Neural progenitor cell (in vitro differentiated cells): ENCODE results near the gene C11orf58. TPM values are rescaled to one million over a fixed set of nuclear protein-coding genes. Genes with fewer than 3 reads are reported as not detected.

Experiments used
- DNase-seq: peaks from one replicate; pipeline ENCODE4 v3.0.0-alpha.2; 2016; ENCODE audit warnings: low spot score
- H2AFZ ChIP-seq: fragments of 200-600 bp; sonication (generic); replicated peaks from 2 replicates; pipeline ENCODE4 v1.6.1; 2016; ENCODE audit warnings: antibody characterized with exemption
- H3F3A ChIP-seq: fragments of 200-600 bp; sonication (generic); 2 replicates; pipeline ENCODE4 v1.6.1; 2016; ENCODE audit warnings: antibody characterized with exemption, low read depth
- H3K27ac ChIP-seq: fragments of 200-600 bp; sonication (generic); 2 replicates; pipeline ENCODE4 v1.5.1; 2016; ENCODE audit warnings: mild to moderate bottlenecking
- H3K27me3 ChIP-seq: fragments of 200-600 bp; sonication (generic); 2 replicates; pipeline ENCODE4 v1.6.1; 2016; ENCODE audit warnings: mild to moderate bottlenecking, moderate library complexity
- H3K36me3 ChIP-seq: fragments of 200-600 bp; sonication (generic); 2 replicates; pipeline ENCODE4 v1.5.1; 2016
- H3K4me1 ChIP-seq: fragments of 200-600 bp; sonication (generic); 2 replicates; pipeline ENCODE4 v1.6.1; 2016; ENCODE audit warnings: mixed run types
- H3K4me2 ChIP-seq: fragments of 200-600 bp; sonication (generic); 2 replicates; pipeline ENCODE4 v1.6.1; 2016
- H3K4me3 ChIP-seq: fragments of 200-600 bp; sonication (generic); 2 replicates; pipeline ENCODE4 v1.5.1; 2016
- H3K79me2 ChIP-seq: fragments of 200-600 bp; sonication (generic); 2 replicates; pipeline ENCODE4 v1.6.1; 2016; ENCODE audit warnings: low read depth
- H3K9ac ChIP-seq: fragments of 200-600 bp; sonication (generic); 2 replicates; pipeline ENCODE4 v1.6.1; 2016
- H3K9me3 ChIP-seq: fragments of 200-600 bp; sonication (generic); 2 replicates; pipeline ENCODE4 v1.5.1; 2016; ENCODE audit warnings: low read depth
- H4K20me1 ChIP-seq: fragments of 200-600 bp; sonication (generic); 2 replicates; pipeline ENCODE4 v1.6.1; 2016; ENCODE audit warnings: low read depth
- H3K27ac Mint-ChIP-seq: 3 replicates; pipeline ENCODE4 v1.8.0; 2021; ENCODE audit warnings: mixed read lengths
- H3K27me3 Mint-ChIP-seq: 2 replicates; pipeline ENCODE4 v1.8.0; 2022; ENCODE audit warnings: low read depth, mild to moderate bottlenecking, inconsistent platforms, moderate library complexity, mixed read lengths; ENCODE audit not compliant: insufficient read depth
- H3K36me3 Mint-ChIP-seq: 3 replicates; pipeline ENCODE4 v1.8.0; 2021; ENCODE audit warnings: mixed read lengths
- H3K4me1 Mint-ChIP-seq: 3 replicates; pipeline ENCODE4 v1.8.0; 2021; ENCODE audit warnings: mixed read lengths
- H3K4me3 Mint-ChIP-seq: 3 replicates; pipeline ENCODE4 v1.8.0; 2021; ENCODE audit warnings: mild to moderate bottlenecking, moderate library complexity, mixed read lengths
- H3K9me3 Mint-ChIP-seq: 3 replicates; pipeline ENCODE4 v1.8.0; 2020; ENCODE audit warnings: mixed read lengths
- CTCF ChIP-seq: fragments of 200-600 bp; sonication (generic); IDR thresholded peaks from 2 replicates; pipeline ENCODE4 v1.5.1; 2017; ENCODE audit warnings: antibody characterized with exemption, mild to moderate bottlenecking
- EZH2 ChIP-seq: fragments of 200-600 bp; sonication (generic); IDR thresholded peaks from 2 replicates; pipeline ENCODE4 v1.6.1; 2017; ENCODE audit warnings: antibody characterized with exemption, mild to moderate bottlenecking, moderate library complexity
- EZH2phosphoT487 ChIP-seq: fragments of 200-600 bp; sonication (generic); IDR thresholded peaks from 2 replicates; pipeline ENCODE4 v1.6.1; 2017; ENCODE audit warnings: antibody characterized with exemption
- total RNA-seq: library from RNA; depleted of rRNA; stranded (reverse); fragments of >200 nt; gene quantifications from 2 replicates; pipeline ENCODE4 v1.2.3, GENCODE V29; 2015; ENCODE audit warnings: low replicate concordance

The C11orf58 gene
- total RNA-seq, 1 donor from 2014 or later: 320 TPM

GRCh38 chr11:16776711-16777612 lies 38.5 kb downstream of the C11orf58 start:
- H3K9ac ChIP-seq: no peak overlapping the region
- H3K4me3 ChIP-seq: no peak overlapping the region
- no peak overlapping the region for H3K27ac ChIP-seq
- H3K27me3 ChIP-seq: no peaks in the 10 kb centered on the region
- no peaks in the 10 kb centered on the region for H3K79me2 ChIP-seq
- no peaks in the 10 kb centered on the region for H3K9me3 ChIP-seq
- Mint-ChIP-seq H3K4me3 (no peak overlapping the region), H3K27ac (peak overlapping the region; percentile 78), H3K36me3 (peaks cover 15% of the 10 kb centered on the region), H3K27me3 (peaks cover 8% of the 10 kb centered on the region), H3K4me1 (peaks cover 44% of the 10 kb centered on the region), H3K9me3 (no peaks in the 10 kb centered on the region)
- H3F3A ChIP-seq: no peaks in the 10 kb centered on the region
- H3K4me1 ChIP-seq: peaks cover 20% of the 10 kb centered on the region
- no peak for TF ChIP-seq CTCF
- no peak for TF ChIP-seq EZH2phosphoT487
- TF ChIP-seq EZH2: no peak
- no peaks in the 10 kb centered on the region for H4K20me1 ChIP-seq
- no peak overlapping the region for H3K4me2 ChIP-seq
- no peak overlapping the region for H2AFZ ChIP-seq
- H3K36me3 ChIP-seq: no peaks in the 10 kb centered on the region
- no peak for DNase-seq

DNA sequence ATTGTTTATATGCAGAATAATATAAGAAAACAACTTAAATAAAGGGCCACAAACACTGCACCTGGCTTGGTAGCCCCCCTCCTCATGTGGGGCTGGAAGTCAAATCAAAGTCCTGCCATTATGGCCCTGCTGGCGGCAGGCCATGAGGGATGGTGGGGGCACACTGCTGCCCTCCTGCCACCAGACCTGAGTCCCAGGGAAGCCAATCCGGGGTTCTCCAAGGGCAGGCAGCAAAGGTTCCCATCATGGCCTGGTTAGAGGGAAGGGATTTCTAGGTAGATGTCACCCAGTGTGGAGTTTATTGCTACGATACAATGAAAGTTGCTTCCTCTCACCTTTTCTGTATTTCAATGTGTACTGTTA lies 39.1 kb downstream of the C11orf58 start:
- H3K27ac Mint-ChIP-seq: no peak overlapping the region
- TF ChIP-seq CTCF (no peak), EZH2 (no peak), EZH2phosphoT487 (no peak)
- H3K27me3 Mint-ChIP-seq: peaks cover 11% of the 10 kb centered on the region

GRCh38 chr11:16778286-16778685 lies 39.8 kb downstream of the C11orf58 start:
- Mint-ChIP-seq H3K9me3 (no peaks in the 10 kb centered on the region), H3K4me3 (no peak overlapping the region), H3K27ac (no peak overlapping the region), H3K27me3 (peaks cover 11% of the 10 kb centered on the region), H3K36me3 (peaks cover 19% of the 10 kb centered on the region), H3K4me1 (peaks cover 56% of the 10 kb centered on the region)
- H3K4me3 ChIP-seq: no peak overlapping the region
- H3K9ac ChIP-seq: no peak overlapping the region
- no peaks in the 10 kb centered on the region for H3K36me3 ChIP-seq
- H2AFZ ChIP-seq: no peak overlapping the region
- H3K4me2 ChIP-seq: no peak overlapping the region
- no peaks in the 10 kb centered on the region for H3K79me2 ChIP-seq
- H4K20me1 ChIP-seq: no peaks in the 10 kb centered on the region
- no peaks in the 10 kb centered on the region for H3K27me3 ChIP-seq
- H3K27ac ChIP-seq: no peak overlapping the region
- H3F3A ChIP-seq: no peaks in the 10 kb centered on the region
- peaks cover 20% of the 10 kb centered on the region for H3K4me1 ChIP-seq
- DNase-seq: no peak
- no peaks in the 10 kb centered on the region for H3K9me3 ChIP-seq
- no peak for TF ChIP-seq EZH2phosphoT487
- TF ChIP-seq CTCF: no peak
- no peak for TF ChIP-seq EZH2

More for the DNA sequence above, 39.1 kb downstream of the C11orf58 start:
- no peak overlapping the region for H2AFZ ChIP-seq
- no peaks in the 10 kb centered on the region for H3K27me3 ChIP-seq
- Mint-ChIP-seq H3K4me3 (no peak overlapping the region), H3K9me3 (no peaks in the 10 kb centered on the region), H3K36me3 (peaks cover 17% of the 10 kb centered on the region), H3K4me1 (peaks cover 49% of the 10 kb centered on the region)
- no peaks in the 10 kb centered on the region for H3K36me3 ChIP-seq
- H4K20me1 ChIP-seq: no peaks in the 10 kb centered on the region
- no peaks in the 10 kb centered on the region for H3K9me3 ChIP-seq
- peaks cover 20% of the 10 kb centered on the region for H3K4me1 ChIP-seq
- no peak overlapping the region for H3K4me2 ChIP-seq
- H3K9ac ChIP-seq: no peak overlapping the region
- no peak for DNase-seq
- H3K79me2 ChIP-seq: no peaks in the 10 kb centered on the region
- H3K27ac ChIP-seq: no peak overlapping the region
- H3K4me3 ChIP-seq: no peak overlapping the region
- no peaks in the 10 kb centered on the region for H3F3A ChIP-seq
